ELF-1 (cell line): ENCODE results near the gene CARNS1.
"Not testable (repeated sequence)": the region's sequence is repeated elsewhere in the genome, so short reads cannot be mapped to it uniquely, and the experiment has no call there.

Source experiments
- DNase-seq: peaks from one replicate; pipeline ENCODE4 v3.0.0-alpha.2; 2016; ENCODE audit warnings: low read depth, low spot score

CARNS1 gene

DNA sequence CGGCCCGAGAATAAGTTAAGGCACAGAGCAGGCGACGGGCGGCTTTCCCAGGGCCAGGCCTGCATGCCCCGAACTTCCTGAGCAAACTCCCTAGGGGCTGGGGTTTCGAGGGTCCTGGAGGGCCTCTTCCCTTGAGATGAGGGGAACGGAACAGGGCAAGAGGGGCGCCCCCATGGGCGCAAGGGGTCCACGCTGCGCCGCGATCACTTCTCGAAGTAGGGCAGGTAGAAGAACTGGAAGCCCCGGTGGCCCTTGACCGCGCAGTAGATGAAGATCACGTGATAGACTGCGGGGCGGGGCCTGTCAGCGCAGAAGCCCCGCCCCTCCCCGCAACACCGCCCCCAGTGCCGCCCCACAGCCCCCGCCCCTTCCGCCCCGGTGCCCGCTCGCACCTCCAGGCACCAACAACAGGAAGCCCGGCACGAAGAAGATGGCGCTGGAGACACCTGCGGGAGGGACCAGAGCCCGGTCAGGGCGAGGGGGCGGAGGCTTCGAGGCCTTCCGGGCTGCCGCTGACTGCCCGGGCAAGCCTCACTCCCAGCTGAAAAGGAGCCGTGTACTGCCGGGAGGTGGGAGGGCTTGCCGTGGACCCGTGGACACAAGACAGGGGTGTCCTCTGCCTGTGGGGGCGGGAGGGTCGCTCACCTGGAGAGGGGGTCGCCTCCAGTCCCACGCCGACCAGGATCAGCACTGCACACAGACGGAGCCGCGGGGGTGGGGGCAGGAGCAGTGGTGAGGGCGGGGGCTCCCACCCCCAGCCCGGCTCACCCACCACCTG is 49.1 kb downstream of the CARNS1 start:
- peak; percentile 82 for DNase-seq

DNA sequence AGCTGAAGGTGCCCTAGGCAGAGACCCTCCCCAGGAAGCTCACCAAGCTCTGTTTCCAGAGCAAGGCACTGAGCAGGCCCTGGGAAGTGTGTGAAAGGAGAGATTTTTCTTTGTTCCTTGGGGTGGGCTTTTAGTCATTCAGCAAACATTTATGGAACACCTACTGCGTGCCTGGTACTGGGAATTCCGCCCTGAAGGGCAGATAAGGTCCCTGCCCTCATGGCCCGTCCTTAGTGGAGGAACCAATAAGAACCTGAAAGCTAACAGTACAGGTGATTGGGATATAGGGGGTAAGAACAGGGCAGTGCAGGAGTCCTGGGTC is 49.7 kb downstream of the CARNS1 start:
- DNase-seq = peak; percentile 40

GRCh38 chr11:67465530-67465929 is 50.1 kb downstream of the CARNS1 start:
- DNase-seq = not testable (repeated sequence)

DNA sequence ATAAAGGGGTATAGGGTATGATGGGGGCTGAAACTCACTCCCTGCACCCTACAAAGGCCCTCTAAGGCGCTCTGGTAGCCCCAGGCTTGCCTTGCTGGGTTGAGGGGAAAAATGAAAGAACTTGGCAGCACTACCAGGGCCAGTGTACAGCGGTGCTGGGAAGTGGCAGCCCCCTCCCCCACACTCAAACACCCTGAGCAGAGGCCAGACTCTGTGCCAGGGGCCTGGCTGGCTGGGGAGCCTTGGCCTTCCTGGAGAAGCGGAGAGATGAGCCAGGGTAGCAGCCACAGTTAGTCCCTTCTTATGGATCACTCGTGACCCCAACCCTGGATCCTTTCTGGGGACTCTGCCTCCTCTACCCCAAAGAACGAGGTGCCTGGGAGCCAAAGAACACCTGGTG is 50.9 kb downstream of the CARNS1 start:
- no peak for DNase-seq

DNA sequence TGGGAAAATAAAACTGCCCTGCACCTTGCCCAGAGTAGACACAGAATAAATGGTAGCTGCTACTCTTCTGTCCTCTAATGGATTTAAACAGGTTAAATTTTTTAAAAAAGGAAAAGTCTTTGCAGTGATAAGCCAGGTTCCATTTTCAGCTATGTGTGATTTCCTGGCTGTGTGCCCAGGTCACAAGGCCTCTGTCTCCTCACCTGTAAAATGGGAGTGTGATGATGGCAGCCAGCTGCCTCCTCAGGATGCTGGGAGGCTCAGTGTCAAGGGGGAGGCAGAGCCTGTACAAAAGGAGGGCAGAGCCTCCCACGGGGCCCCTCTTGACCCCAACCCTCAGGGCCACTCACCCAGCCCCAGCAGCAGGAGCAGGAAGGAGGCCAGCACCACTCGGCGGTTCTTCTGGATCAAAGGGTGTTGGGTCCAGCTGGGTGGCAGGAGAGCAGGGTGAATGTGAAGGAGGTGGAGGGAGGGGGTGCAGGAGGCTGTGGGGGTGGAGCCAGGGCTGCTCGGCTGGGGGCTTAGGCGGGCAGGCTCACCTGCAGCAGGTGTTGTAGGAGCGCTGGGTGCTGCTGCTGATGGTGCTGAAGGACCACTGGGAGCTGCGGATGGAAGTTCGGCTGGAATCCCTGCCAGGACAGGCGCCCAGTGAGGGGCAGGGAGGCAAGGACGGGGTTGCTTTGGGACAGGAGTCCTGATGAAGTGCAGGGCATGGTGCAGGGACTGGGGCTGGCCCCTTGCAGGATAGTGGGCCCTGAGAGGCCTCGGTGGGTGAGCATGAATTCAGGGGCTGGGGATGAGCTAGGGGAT is 51.7 kb downstream of the CARNS1 start:
- no peak for DNase-seq

DNA sequence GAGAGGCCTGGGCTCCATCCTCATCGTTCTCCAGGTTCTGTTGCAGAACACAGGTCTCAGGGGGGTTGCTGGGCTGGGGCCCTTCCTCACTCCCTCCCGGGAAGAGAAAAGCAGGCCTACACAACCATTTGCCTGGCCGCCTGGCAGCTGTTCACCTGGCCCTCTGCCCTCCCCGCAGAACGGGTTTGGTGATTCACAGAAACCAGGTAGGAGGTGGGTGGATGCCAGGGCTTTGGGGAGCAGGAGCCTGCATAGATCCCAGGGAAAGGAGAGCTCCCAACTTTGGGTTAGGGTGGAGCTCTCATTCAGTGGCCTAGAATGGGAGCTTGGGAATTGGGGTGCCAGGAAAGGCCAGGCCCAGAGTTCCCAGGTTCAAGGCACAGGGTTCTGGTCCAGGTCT is 52.6 kb downstream of the CARNS1 start:
- DNase-seq = no peak

- DNase-seq = no peak
Measured at GRCh38 chr11:67468456-67468758, 52.9 kb downstream of the CARNS1 start.

DNA sequence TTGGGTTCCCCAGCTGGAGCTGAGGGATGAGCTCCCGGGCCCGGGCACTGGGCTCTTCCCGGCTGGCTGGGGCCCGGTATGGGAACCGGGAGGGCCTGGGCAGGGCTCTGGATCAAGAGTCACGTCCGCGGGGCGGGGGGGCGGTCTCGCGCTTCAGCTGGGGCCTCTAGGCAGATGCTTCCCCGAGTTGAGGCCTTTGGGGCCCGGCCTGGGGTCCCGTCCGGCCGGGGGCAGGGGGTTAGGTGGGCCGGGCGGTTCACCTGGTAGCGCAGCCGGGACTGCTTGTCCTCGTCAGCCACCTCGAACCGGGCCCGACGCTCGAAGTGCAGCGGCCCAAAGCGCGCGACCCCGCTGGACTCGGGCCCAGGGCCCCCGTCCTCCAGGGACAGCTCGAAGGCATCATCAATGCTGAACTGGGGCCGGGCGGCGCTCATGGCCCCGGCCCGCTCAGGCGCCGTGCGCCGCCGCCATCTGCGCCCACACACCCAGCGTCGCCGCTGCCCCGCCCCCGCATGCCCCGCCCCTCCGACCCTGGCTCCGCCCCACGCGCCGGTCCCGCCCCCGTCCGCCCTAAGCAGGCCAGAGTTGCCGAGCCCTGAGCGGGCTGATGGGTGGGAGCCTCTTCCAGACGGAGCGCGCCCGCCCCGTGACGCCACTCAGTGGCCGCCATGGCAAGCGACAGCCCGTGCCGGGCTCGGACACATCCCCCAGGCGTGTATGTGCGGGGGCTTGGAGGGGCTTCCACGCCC is 53.5 kb downstream of the CARNS1 start, which contains the start of gene TMEM134:
Gene TMEM134, minus strand, starts transcription at position 493 of the 749 bp plus-strand sequence. Its CDS starts 59 bp downstream, at position 434.
- DNase-seq = peak; percentile 88

DNA sequence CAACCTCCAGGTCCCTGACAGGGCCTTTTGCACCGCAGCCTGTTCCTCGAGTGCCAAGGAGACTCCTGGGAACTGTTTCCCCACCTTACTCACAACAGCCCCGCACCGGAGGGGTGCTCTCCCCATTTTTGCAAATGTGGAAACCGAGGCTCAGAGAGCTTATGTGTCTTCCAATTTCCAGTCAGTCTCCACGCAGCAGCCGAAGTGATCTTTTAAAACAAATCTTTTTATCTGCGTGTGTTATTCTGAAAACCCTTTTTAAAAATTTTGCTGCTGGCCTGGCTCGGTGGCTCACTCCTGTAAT is 54.0 kb downstream of the CARNS1 start:
- no peak for DNase-seq

GRCh38 chr11:67470337-67471002 is 55.0 kb downstream of the CARNS1 start:
- peak; percentile 22 for DNase-seq

GRCh38 chr11:67472882-67473281 is 57.4 kb downstream of the CARNS1 start:
- DNase-seq = no peak
